ENCODE results near the gene TUBGCP2.

TUBGCP2 gene

GRCh38 chr10:133318494-133319127 lies 9.9 kb upstream of the TUBGCP2 start (continued):
- TF ChIP-seq ZNF24 (tag by site-specific recombination; IDR thresholded peaks at IDR 0.05) (peak; percentile 78), KLF16 (tag by site-specific recombination; IDR thresholded peaks at IDR 0.05) (peak; percentile 87), ZNF555 (tag by site-specific recombination; conservative IDR thresholded peaks at IDR 0.05) (no peak), ZSCAN23 (tag by site-specific recombination; IDR thresholded peaks at IDR 0.05) (0 out of 2 replicates have a peak, but pooled peaks have one; percentile 19), TRIM28 (IDR thresholded peaks at IDR 0.05; ENCODE audit: borderline replicate concordance, low read length) (peak; percentile 46; the same call in 1 of the 2 replicates), ZSCAN16 (tag by site-specific recombination; IDR thresholded peaks at IDR 0.05) (no peak), ZNF654 (tag by site-specific recombination; IDR thresholded peaks at IDR 0.05; ENCODE audit: low read depth) (peak; percentile 57), ZNF544 (tag by site-specific recombination; IDR thresholded peaks at IDR 0.05) (no peak), ZBTB48 (tag by site-specific recombination; IDR thresholded peaks at IDR 0.05) (peak; percentile 63; the same call in 1 of the 2 replicates), HIC1 (tag by site-specific recombination; IDR thresholded peaks at IDR 0.05) (no peak), BCL11A (tag by site-specific recombination; IDR thresholded peaks at IDR 0.05; ENCODE audit: low read depth) (peak; percentile 57; the same call in 1 of the 2 replicates), KLF9 (tag by site-specific recombination; IDR thresholded peaks at IDR 0.05; ENCODE audit: low read depth) (peak; percentile 63), ZBTB21 (tag by site-specific recombination; IDR thresholded peaks at IDR 0.05) (0 out of 2 replicates have a peak, but pooled peaks have one; percentile 38), IKZF3 (tag by site-specific recombination; IDR thresholded peaks at IDR 0.05) (peak; percentile 36; the same call in 1 of the 2 replicates), ZNF423 (tag by site-specific recombination; IDR thresholded peaks at IDR 0.05) (peak; percentile 52), ZNF394 (tag by site-specific recombination; IDR thresholded peaks at IDR 0.05; ENCODE audit: borderline replicate concordance) (peak; percentile 52; the same call in 1 of the 2 replicates), ZNF768 (tag by site-specific recombination; IDR thresholded peaks at IDR 0.05) (no peak), ZBTB26 (tag by site-specific recombination; optimal IDR thresholded peaks at IDR 0.05) (peak; percentile 88), ZNF785 (tag by site-specific recombination; IDR thresholded peaks at IDR 0.05) (peak; percentile 62; the same call in 1 of the 2 replicates), ZBTB10 (tag by site-specific recombination; IDR thresholded peaks at IDR 0.05) (peak; percentile 74), ZSCAN5A (tag by site-specific recombination; IDR thresholded peaks at IDR 0.05) (0 out of 2 replicates have a peak, but pooled peaks have one; percentile 35), EGR2 (tag by site-specific recombination; IDR thresholded peaks at IDR 0.05; ENCODE audit: low read depth) (peak; percentile 75), CTCF (tag by site-specific recombination; IDR thresholded peaks at IDR 0.05) (peak; percentile 96)
- TF ChIP-seq, protein P1, sequence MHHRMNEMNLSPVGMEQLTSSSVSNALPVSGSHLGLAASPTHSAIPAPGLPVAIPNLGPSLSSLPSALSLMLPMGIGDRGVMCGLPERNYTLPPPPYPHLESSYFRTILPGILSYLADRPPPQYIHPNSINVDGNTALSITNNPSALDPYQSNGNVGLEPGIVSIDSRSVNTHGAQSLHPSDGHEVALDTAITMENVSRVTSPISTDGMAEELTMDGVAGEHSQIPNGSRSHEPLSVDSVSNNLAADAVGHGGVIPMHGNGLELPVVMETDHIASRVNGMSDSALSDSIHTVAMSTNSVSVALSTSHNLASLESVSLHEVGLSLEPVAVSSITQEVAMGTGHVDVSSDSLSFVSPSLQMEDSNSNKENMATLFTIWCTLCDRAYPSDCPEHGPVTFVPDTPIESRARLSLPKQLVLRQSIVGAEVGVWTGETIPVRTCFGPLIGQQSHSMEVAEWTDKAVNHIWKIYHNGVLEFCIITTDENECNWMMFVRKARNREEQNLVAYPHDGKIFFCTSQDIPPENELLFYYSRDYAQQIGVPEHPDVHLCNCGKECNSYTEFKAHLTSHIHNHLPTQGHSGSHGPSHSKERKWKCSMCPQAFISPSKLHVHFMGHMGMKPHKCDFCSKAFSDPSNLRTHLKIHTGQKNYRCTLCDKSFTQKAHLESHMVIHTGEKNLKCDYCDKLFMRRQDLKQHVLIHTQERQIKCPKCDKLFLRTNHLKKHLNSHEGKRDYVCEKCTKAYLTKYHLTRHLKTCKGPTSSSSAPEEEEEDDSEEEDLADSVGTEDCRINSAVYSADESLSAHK (tag by site-specific recombination; IDR thresholded peaks at IDR 0.05) = peak; percentile 36; the same call in 1 of the 2 replicates
- TF ChIP-seq, protein P2, sequence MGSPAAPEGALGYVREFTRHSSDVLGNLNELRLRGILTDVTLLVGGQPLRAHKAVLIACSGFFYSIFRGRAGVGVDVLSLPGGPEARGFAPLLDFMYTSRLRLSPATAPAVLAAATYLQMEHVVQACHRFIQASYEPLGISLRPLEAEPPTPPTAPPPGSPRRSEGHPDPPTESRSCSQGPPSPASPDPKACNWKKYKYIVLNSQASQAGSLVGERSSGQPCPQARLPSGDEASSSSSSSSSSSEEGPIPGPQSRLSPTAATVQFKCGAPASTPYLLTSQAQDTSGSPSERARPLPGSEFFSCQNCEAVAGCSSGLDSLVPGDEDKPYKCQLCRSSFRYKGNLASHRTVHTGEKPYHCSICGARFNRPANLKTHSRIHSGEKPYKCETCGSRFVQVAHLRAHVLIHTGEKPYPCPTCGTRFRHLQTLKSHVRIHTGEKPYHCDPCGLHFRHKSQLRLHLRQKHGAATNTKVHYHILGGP (tag by site-specific recombination; IDR thresholded peaks at IDR 0.05) = no peak

Measured in HEK293 (cell line).